GM18861 (cell line): ENCODE results near the gene IGFL1.
"Not testable (repeated sequence)": the region's sequence is repeated elsewhere in the genome, so short reads cannot be mapped to it uniquely, and the experiment has no call there.

Experiments used
- ATAC-seq: cut with Tn5 transposase; IDR thresholded peaks from one replicate; pipeline ENCODE4 v1.9.1; 2021; ENCODE audit not compliant: unreplicated experiment

Gene IGFL1

GRCh38 chr19:46221981-46222610 is 7.4 kb upstream of the IGFL1 start:
- ATAC-seq, result no peak

GRCh38 chr19:46223787-46224186 is 5.8 kb upstream of the IGFL1 start:
- ATAC-seq, result not testable (repeated sequence)

GRCh38 chr19:46224773-46225172 is 4.8 kb upstream of the IGFL1 start:
- ATAC-seq, result no peak

- no peak for ATAC-seq
Observed at GRCh38 chr19:46225558-46226004, 4.0 kb upstream of the IGFL1 start.

DNA sequence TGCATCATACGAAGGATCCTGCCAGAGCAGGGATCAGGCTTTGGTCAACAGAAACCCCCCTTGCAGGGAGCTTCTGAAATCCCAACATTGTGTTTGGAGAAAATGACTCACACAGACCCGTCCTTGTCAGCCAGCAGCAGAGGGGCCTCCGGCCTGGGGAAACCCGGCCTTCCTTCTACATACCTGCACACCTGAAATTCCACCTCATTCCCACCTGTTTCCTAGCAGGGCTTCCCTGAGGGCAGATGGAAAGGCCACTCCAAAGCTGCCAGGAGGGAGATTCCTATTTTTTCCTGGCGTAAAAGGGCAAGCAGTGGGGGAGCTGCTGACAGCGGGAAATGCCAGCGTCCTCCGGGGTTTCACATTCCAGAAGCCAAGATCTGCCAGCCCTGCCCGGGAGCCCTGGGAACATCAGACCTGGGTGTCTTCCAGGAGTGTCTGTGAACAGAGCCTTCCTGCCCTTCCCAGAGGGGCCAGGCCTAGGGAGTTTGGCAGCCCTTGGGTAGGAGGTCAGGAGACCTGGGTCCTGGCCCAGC is 3.0 kb upstream of the IGFL1 start:
- ATAC-seq, result no peak

GRCh38 chr19:46232029-46232428 is 2.5 kb downstream of the IGFL1 start:
- no peak for ATAC-seq

DNA sequence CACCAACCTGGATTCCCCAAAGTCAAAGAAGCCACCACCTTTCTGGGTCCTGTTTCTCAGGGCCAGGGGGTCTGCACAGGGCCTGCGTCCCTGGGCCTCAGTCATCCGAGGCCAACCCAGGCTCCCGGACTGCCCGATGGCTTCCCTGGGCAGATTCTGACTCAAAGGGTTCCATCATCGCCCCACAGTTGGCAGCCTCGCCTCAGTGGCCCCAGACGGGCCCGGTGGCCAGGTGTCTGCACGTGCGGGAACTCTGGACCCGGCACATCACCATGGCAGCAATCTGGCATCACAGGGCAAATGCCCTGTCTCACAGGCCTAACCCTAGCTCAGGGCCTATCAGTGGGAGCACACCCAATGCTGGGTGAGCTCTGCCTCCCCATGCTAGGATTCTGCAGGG is 2.9 kb downstream of the IGFL1 start:
- ATAC-seq, result no peak

DNA sequence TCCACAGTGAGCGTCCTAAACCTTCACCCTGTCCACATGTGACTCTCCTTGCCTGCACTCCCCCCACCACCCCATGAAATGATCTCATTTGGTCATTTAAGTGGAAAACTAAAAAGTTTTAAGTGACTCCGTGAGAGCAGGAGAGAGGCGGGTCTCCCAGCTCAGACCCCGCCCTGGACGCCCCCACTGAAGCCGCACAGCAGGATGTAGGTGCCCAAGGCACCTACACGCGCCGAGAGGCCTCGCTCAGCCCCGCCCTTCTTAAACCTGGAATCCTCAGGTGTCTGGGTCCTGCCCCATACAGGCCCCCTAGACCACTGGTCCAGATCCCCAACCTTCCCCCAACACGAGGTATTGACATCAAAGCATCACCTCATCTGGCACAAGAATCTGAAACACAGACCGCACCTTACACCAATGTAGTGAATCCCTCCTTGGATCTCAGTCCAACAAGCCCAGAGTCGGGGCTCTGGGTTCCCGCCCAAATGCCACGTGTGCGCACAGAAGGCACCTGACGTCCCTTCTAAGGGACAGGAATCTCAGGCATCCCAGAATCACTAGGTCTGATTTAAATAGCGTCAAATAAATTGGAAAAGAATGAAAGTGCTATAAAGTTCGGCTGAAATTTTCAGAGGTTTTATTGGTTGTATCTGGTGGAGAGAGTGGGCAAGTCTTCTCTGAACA is 3.5 kb downstream of the IGFL1 start:
- ATAC-seq, result no peak

DNA sequence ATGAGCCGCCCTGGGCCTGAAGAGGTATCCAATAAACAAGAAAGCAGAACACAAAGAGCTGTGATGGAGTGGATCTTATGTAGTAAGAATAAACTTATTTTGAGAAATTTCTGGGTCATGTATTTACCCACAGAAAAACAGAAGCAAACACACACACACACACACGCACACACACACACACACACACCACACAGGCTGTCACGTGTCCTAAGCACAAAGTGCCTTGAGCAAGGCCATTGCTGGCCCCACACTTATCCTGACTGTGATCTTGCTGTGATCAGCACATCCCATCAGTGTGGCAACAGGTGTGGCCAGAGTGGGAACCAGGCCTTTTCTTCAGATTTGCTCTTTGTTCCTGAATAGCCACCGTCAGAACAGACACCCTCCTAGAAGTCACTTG is 4.3 kb downstream of the IGFL1 start:
- not testable (repeated sequence) for ATAC-seq

DNA sequence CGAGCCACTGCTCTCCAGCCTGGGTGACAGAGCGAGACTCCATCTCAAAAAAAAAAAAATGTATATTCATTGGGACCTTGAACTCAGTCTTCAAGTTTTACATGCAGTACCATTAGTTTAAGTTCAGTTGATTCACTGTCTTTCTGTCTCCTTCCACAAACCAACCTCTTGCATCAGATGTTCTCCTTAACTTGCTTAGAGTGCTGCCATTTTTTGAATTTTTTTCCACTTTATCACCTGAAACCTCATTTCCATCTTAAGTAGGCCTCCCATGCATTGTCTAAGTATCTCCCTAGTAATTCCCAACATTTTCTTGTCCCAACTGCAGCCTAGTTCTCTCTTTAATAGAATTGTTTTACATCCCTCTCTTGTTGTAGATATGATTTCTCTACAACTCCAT is 8.6 kb downstream of the IGFL1 start:
- ATAC-seq, result not testable (repeated sequence)

- ATAC-seq, result no peak
Observed at GRCh38 chr19:46239193-46240024, 9.9 kb downstream of the IGFL1 start.

GRCh38 chr19:46240693-46241092 is 11.2 kb downstream of the IGFL1 start:
- no peak for ATAC-seq

GRCh38 chr19:46241626-46242025 is 12.1 kb downstream of the IGFL1 start:
- ATAC-seq, result no peak

DNA sequence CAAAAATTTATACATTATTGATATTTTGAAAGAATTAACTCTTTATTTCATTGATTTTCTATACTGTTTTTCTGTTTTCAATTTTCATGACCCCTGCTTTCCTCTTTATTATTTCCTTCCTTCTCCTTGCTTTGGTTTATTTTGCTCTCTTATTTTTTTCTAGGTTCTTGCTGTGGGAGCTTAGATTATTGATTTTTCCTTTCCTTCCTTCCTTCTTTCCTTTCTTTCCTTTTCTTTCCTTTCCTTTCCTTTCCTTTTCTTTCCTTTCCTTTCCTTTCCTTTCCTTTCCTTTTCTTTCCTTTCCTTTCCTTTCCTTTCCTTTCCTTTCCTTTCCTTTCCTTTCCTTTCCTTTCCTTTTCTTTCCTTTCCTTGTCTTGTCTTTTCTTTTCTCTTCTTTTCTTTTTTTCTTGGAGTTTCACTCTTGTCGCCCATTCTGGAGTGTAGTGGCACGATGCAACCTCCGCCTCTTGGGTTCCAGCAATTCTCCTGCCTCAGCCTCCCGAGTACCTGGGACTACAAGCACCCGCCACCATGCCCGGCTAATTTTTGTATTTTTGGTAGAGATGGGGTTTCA is 13.6 kb downstream of the IGFL1 start:
- ATAC-seq, result not testable (repeated sequence)

DNA sequence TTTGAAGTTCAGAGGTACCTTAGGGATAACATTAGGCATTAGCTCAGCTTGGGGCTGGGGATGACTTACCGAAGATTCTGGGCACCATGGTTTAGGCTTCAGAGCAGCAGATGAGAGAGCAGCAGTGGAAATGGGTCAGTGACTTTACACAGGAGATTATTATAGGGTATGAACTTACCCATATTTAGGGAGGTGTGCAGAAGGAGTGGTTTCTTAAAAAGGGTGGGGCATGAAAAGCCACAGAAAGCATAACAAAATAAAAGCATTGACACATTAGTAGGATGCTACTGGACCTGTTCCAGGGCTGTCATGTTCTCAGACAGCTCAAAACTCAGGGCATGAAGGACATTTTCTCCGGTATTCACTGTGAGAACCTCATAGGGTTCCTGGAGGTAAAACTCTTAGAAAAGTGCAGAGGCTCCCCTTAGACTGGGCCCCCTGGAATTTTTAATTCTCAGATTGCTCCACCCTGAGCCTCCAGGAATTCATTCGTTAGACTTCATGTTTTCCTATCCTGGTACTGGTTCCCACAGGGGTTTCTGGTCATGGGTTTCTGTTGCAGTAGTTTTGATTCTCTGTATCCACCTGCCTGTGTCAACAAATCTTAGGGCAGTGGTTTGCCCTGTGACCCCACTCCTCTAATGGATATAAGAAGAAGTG is 20.7 kb downstream of the IGFL1 start:
- ATAC-seq, result no peak

DNA sequence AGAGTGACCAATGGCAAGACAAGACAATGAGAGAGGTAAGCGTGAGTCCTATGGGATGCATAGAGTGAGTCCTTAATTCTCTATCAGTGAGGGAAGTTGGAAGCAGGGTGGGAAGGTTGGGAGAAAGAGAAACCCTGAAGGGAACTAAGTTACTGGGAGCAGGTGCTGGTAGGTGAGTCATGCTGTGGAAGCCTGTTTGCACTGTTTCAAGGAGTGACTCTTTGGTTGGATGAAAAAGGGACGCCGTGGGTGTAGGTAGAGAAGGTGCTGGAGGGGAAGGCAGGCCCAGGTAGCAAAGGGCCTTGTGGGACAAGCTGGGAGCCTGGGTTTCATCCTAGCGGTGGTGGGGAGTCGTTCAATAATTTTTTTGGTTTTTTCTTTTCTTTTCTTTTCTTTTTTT is 21.9 kb downstream of the IGFL1 start:
- no peak for ATAC-seq

- ATAC-seq, result no peak
Observed at GRCh38 chr19:46254776-46255175, 25.2 kb downstream of the IGFL1 start.

DNA sequence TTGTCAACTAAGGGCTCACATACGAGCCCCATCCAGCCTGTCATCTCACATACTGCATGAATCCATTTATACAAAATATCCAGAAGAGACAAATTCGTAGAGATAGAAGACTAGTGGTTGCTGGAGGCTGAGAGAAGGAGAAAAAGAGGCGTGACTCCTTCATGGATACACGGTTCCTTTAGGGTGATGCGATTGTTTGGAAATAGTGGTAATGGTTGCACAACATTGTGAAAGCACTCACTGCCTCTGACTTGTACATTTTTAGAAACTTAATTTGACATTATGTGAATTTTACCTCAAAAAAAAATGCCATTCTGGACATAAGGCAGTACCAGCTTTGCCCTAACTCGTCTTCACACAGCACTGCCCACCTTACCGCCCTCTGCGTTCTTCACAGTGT is 27.3 kb downstream of the IGFL1 start:
- ATAC-seq, result no peak

GRCh38 chr19:46261501-46261900 is 32.0 kb downstream of the IGFL1 start:
- not testable (repeated sequence) for ATAC-seq

- ATAC-seq, result peak; percentile 74
Observed at GRCh38 chr19:46262684-46263296, 33.2 kb downstream of the IGFL1 start.
